HK-2 (cell line): ENCODE data around the gene PRKX.
"Not testable (repeated sequence)": the region's sequence is repeated elsewhere in the genome, so short reads cannot be mapped to it uniquely, and the experiment has no call there.

Experiments used
- DNase-seq: peaks from one replicate; pipeline ENCODE4 v3.0.0-alpha.2; 2018; ENCODE audit not compliant: unreplicated experiment

Gene PRKX

DNA sequence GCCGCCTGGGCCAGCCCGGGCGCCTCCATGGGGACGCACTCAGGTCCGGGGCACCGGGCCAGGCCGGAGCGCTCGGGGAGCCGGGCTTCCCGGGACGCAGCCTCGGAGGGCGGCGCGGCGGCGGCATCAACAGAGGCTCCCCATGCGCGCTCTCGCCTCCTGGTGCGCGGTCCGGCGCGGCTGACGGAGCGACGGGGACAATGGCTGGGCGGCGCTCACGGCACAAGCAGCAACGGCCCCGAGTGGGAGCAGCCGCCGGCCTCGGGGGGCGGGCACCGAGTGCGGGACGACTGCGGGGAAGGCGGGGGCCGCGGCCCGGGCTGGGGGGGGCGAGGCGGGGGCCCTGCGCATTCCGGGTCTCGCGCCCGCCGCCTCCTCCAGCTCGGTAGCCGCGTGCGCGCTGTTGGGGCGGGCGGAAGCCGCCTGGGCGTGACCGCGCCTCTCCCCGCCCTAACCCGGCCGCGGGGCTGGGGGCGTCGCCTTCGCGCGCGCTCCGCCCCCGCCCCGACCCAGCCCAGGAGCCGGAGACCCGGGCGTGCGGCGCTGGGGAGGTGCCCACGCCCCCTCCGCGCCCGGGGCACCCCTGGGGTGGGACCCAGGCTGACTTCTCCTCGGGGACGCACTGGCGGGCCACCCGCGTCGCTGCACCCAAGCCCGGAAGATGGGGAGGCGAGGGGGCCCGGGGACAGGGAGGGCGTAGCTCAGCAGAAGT lies at the start of gene PRKX:
TSS of gene PRKX (minus strand) at position 425 of the 712 bp plus-strand sequence. CDS start at position 29, 396 bp downstream.
- peak; percentile 52 for DNase-seq

DNA sequence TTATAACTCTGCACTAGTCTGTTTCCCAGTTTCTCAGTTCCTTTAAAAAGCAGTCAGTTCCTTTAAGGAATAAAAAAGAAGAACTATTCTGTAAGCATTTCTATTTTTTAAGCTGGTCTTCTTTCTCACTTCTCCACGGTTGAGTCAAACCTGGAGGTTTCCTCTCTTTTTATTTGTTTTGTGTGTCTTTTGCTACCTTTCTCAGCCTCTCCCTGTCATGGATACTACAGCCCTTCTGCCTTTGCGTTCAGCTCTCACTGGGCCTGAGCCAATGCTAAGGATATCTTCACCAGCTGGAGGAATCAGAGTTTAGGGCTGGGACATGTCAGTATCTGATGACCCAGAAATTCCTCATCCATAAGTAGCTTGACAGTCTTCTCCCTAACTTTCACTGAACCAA lies 49.7 kb upstream of the PRKX start:
- no peak for DNase-seq

DNA sequence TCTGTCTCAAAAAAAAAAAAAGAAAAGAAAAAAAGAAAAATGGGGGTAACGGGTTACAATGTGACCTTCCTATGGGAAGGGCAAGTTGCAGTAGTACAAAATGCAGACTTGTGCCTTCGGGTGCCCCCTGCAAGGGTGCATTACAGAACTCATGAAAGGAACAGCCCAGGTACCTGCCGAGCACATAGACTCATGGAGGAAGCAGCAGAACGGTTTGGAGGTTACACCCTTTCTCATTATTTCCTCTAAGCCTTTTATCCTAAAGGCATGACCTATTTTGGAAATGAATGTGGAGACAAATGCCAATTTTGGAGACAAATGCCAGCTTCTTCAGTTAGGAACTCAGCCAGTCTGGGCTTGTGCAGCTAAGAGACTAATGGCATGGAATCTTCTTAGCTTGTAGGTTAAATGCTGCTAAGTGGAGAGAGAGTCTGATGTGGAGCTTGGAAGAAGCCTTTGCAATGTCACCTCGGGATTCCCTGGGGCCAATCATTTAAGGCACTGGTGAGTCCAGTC lies 44.1 kb upstream of the PRKX start:
- DNase-seq, result no peak

DNA sequence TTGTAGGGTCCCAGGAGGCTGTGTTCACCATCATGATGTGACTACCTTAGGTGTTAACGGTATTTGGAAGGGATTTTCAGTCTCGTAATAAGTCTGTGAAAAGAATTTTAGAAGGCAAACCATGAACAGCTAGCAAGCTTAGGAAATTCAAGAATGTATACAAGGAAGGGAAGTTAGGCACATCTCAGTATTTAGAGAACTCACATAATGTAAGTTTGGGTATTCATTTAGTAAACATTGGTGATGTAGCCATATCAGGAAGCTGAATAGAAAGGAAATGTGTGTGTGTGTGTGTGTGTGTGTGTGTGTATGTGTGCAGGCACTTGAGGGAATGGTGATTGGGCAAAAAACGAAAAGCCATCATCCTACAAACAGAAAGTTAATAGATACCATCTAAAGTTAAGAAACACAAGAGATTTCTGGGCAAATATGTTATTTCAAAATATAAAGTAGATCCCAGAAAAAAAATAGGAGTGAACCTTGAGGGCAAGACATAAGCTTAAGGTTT lies 34.7 kb upstream of the PRKX start:
- no peak for DNase-seq

DNA sequence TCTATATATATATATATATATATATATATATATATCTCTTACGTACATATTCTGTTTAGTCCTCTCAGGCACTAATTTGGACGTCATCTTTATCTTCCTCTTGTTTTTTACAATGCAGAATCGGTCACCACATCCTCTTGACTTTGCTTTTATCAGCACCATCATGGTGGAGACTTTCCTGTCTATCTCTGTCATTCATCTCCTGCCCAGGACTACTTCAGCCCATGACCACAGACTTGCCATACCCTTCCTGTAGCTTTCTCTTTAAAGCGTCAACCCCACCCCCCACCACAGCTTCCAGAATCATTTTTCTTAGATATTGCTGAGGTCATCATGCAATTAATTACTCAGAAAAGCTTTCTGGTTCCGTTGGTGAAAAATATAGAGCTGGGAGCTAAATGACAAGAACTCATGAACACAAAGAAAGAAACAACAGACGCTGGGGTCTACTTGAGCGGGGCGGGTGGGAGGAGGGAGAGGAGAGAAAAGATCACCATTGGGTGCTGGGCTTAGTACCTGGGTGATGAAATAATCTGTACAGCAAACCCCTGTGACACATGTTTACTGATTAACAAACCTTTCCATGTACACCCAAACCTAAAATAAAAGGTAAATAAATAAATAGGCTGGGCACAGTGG lies 30.5 kb upstream of the PRKX start:
- DNase-seq, result no peak

DNA sequence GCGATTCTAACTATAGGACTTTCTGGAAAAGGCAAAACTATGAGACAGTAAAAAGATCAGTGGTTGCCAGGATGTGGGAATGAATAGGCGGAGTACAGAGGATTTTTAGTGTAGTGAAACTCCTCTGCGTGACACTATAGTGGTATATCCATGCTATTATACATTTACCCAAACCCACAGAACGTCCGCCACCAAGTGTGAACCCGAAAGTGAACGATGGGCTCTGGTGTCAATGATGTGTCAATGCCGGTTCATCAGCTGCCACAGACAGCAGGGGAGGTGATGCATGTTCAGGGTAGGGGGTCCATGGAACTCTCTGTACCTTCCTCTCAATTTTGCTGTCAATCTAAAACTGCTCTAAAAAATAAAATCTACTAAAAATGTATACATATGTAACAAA lies 27.5 kb upstream of the PRKX start:
- DNase-seq, result not testable (repeated sequence)

DNA sequence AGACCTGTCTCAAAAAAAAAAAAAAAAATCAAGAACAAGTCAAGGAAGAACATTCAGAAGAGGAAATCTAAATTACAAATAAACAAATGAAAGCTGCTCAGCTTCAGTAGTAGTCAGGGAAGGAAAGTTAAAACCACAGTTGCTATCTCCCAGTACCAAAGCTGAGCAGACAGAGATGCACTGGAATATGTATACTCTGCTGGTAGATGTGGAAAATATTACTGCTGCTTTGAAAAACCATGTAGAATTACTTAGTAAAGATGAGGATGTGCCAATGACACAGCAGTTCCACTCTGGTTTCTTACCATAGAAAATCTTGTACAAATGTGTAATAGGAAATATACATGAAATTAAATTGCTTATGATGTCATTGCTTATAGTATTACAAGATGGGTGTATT lies 25.1 kb upstream of the PRKX start:
- no peak for DNase-seq

DNA sequence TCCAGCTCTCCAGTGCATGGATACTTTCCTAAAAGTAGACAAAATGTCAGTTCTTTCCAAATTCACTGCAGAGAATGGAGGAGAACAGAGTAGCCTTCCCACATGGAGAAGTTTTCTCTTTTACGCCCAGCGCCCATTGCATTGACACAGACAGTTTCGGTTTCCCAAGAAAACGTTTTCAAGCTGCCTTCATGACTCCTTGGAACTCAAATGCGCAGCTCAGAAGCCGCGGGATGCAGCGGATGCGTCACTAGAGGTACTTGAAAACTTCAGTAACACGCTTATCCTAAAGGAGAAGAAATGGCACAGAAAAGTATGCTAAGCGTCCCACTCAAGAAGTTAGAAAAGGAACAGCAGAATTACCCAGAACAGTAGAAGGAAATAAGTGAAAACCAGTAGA lies 23.1 kb upstream of the PRKX start:
- not testable (repeated sequence) for DNase-seq

DNA sequence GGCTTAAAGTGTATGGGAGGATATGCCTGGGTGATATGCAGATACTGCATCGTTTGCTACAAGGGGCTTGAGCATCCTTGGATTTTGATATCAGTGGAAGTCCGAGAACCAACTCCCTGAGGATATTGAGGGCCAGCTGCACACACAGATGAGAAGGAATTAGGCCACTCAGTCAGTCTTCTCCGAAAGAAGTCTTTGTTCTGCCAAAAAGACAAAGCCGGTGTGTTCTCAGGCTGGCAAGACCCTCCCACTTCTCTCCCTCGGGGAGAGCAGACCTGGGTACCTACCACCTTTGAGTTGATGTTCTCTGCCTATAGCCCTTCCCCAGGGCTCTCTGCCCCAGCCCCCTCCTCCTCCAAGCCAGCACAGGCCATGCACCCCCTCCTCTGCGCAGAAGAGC lies 22.4 kb upstream of the PRKX start:
- DNase-seq, result not testable (repeated sequence)

DNA sequence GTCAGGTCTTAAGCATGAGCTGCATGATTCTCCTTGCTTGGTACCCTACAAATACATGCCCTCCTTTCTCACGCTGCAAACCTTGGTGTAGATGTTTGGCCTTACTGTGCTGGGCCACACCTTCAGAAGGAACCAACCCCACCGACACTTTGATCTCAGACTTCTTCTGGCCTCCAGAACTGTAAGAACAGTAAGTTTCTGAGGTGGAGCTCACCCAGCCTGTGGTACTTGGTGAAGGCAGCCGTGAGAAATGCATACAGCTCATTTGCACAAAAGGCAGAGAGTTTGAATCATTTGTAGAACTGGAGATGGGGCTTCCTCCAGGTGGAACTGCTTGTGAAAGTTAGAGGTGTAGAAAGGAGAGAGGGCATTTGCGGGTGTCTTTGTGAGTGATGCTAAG lies 21.0 kb upstream of the PRKX start:
- DNase-seq, result not testable (repeated sequence)

DNA sequence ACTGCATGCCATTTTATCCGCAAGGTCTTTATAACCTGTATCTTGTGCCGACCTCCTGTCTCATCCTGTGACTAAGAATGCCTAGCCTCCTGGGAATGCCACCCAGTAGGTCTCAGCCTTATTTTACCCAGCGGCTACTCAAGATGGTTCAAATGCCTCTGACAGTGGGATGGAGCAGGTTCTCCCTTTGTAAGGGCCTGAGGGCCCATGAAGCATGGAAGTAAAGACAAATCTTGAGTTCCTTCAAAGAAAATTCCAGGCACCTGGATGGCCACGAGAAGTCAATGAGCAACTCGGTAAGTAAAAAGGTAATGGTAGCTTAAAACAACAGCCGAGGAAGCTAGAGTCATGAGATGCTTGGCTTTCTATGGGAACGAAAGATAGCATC lies 19.6 kb upstream of the PRKX start:
- no peak for DNase-seq

DNA sequence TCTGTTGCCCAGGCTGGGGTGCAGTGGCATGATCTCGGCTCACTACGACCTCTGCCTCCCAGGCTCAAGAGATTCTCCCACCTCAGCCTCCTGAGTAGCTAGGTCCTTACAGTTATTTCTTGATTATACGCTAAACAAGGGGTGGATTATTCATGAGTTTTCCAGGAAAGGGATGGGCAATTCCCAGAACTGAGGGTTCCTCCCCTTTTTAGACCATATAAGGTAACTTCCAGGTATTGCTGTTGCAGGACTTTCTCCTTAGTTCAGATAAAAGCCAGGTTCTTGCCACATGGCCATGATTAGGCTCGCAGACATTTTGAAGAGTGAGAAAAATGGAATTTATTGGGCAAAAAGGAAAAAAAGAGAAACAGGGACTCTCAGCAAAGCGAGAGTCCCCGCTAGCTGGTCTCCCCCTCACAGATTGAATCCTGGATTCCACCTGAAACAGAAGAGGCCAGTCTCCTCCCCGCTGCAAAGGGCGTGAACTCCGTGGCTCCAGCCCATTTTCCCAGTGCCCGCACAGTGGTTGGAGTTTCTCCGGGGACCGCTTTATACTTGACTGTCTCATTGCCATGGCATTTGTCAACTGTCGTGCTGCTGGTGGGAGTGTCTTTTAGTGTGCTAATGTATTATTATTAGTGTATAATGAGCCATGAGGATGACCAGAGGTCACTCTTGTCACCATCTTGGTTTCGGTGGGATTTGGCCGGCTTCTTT lies 19.0 kb upstream of the PRKX start:
- DNase-seq, result not testable (repeated sequence)

DNA sequence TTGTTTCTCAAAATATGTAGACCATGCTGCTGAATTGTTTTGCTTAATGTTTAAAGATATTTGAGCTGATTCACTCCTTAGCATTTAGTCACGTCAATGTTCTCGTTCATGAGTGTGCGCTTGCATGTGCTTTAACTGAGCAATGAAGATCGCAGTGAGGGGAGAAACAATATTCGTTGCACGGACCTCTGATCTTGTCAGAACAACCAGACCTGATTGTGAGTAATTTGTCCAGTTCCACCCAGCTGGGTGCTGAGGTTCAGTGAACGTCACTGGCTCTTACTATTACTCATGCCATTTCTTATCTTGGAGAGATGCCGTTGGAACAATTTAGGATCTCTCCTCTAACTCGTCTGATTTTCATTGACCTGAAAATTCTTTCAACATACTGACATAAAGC lies 15.0 kb upstream of the PRKX start:
- DNase-seq, result no peak

DNA sequence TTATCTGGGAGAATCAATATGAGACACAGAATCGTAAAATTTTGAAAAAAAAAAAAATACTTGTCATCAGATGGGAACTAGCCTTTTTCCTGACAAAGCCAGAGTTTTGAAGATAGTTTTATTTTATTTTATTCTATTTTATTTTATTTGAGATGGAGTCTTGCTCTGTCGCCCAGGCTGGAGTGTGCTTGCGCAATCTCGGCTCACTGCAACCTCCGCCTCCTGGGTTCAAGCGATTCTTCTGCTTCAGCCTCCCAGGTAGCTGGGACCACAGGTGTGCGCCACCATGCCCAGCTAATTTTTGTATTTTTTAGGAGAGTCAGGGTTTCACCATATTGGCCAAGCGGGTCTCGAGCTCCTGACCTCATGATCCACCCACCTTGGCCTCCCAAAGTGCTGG lies 10.0 kb upstream of the PRKX start:
- DNase-seq, result not testable (repeated sequence)

DNA sequence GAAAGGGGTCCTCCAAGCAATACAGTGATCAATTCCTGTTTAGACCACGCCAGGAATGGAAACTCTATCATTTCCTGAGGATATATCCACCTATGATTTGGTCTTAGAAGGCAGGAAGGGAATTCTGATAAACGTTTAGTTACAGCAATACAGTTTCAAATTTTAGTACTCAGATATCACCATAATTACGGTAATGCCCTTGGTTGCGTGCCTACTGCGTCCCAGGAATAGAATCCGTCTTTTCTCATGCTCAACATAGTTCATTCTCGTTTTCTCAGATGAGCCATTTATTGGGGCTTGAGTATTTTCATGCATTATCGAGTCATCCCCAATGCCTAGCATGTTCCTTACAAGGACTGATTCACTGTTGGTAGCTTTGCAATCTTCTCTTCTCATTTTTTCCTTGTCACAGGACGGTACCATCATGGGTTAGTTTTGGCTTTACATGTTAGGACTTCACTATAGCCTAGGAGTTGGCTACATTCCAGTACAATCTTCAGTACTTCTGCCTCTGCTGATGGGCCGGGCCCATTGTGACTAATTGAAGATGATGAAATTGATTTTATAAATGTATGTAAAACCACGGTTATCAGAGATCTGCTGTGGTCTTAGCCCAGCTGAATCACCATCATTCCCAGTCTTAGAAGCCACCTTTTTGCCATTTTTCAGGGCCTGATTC lies 4.4 kb upstream of the PRKX start:
- DNase-seq, result no peak

DNA sequence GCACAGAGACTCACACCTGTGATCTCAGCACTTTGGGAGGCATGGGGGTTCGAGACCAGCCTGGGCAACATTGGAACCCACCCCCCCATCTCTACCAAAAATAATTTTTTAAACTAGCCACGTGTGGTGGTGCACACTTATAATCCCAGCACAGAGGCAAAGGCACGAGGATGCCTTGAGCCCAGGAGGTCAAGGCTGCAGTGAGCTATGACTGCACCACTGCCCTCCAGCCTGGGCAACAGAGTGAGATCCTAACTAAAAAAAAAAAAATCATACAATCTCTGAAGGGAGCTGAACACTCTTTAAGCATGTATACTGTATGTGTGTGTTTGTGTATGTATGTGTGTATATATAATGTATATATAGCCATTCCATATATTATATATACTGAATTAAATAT lies 2.5 kb upstream of the PRKX start:
- no peak for DNase-seq

DNA sequence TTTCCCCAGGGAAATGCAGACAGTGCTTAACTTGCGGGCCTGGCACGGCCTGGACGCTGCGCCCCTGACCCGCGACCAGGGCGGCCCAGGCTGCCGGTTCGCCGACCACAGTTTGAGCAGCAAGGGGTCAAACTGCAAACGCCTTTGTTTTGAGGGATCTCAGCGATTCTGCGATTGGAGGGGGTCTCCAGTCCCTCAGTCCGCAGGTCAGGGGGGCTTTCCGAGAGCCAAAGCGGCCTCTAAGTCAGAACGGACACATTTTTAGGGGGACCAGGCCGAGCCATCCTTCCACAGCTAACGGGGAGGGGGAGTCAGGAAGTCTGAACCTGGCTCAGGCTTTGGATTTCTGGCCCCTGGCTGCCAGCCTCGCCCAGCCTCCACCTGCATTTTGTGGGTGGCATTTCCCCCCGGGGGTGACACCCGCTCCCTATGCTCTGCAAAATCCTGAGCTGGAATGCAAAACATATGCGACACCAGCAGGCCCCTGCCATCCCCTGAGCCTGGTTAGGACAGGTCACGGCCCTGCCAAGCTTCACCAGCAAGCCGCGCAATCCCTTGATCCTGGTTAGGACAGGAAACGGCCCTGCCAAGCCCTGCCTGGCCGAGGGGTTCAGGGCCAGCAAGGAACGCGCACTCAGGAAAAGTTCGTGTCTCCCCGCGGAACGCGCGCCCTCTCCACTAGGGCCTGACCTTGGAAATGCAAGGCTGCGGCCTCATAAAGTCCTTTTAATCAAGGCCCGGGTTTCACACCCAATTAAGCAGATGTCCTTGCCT lies 1.4 kb upstream of the PRKX start:
- not testable (repeated sequence) for DNase-seq

DNA sequence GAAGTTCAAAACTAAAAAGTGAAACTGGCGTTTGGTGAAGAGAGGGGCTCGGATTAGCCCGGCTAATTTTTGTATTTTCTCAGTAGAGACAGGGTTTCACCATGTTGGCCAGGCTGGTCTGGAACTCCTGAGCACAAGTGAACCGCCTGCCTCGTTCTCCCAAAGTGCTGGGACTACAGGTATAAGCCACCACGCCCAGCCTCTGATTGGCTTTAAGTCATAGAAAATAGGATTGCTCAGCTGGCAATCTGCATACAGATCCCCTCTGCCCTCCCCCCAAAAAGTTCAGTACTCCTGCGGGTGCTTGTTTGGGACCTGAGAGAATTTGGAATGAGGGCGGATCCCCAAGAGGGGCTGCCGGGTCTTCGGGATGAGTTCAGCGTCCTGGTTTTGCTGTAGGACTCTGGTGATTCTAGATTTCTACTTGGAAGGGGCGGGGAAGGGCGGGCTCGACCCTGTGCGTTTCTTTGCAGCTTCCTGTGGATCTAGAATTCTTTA lies 537 bp upstream of the PRKX start:
- no peak for DNase-seq

DNA sequence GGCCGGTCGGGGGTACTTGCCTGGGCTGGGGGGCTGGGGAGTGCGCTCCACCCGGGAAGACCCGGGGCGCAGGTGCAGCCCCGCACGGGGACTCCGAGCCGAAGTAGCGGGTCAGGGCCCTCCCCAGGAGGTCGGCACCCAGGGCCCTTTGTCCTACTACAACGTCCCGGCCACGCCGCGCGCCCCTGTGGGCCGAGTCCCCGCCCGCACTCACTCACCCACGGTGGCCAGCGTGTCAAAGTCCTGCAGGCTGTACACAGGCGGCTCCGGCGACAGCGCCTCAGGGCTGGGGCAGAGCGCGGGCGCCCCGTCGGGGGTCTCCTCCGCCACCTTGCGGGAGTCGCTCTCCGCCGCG lies 602 bp downstream of the PRKX start:
- peak; percentile 17 for DNase-seq

DNA sequence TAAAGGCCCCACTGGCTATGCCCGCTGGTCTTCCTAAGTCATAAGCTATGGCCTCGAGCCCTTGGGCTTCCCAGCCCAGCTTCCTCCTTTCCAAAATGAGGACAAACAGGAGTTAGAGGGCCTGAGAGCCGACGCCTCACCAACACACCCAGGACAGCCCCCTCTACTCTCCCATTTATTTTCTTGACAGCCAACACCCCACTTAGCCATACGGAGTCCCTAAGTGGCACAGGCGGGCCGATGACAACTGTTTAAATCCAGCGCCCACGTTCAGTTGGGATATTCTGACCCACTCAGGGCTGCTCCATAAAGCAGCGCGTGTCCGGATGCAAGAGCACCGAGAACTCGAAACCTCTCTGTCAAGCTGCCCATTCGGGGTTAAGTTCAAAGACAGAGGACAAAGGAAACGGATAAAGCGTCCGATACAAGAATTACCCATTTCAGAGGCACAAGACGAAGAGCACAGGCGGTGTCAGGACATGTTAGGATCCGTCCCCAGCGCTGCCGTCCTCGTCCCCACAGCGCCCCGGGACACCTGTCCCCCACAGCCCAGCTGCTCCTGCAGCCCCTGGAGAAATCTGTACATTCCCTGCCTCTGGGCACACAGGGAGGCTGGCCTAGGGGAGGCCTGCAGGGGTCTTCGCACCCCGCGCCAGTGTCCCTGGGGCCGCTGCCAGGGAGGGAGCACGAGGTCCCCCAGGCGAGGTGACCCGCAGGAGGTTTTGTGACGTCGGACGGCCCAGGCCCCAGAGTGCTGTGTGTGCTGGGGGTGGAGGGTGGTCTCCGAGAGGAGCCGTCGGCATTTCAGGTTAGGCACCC lies 1.2 kb downstream of the PRKX start:
- peak; percentile 3 for DNase-seq
